Naive thymus-derived CD4-positive, alpha-beta T cell (primary cell): Measurements from ENCODE around the gene ATP8B4. TPM values are rescaled to one million over a fixed set of nuclear protein-coding genes. Genes with fewer than 3 reads are reported as not detected.
A peak's percentile ranks its signal among the peaks of the same experiment; 100 is the strongest.

Source experiments
- ATAC-seq: fragments of 150-1000 bp; cut with Tn5 transposase; 2 replicates; pipeline ENCODE4 v1.10.0; 2021; ENCODE audit warnings: mild to moderate bottlenecking, moderate library complexity
- CTCF ChIA-PET: fragments of 350-600 bp; sonication (Branson Sonifier 250); formaldehyde crosslinking; loops from one replicate; lab custom pipeline; 2021; ENCODE audit warnings: antibody characterized with exemption; lab: Charles Lee
- POLR2A ChIA-PET: fragments of 350-600 bp; sonication (Branson Sonifier 250); formaldehyde crosslinking; loops from one replicate; lab custom pipeline; 2021; ENCODE audit warnings: antibody characterized with exemption, inconsistent platforms; lab: Charles Lee
- DNase-seq, 9 donors: peaks; one replicate each; pipeline versions ENCODE4 v3.0.0 to v3.0.0-alpha.2; 2020 to 2022; ENCODE audit warnings: mixed read lengths in 1 of 9
- H3K27ac ChIP-seq: one replicate; pipeline ENCODE4 v1.7.0; 2013; ENCODE audit warnings: mild to moderate bottlenecking, low read depth, low read length, moderate library complexity
- H3K27me3 ChIP-seq, 2 donors: one replicate each; pipeline ENCODE4 v1.7.0; 2013; ENCODE audit warnings: low read length in 2 of 2, mild to moderate bottlenecking in 2 of 2, moderate library complexity in 2 of 2; ENCODE audit not compliant: control insufficient read depth in 2 of 2, insufficient read depth in 2 of 2
- H3K36me3 ChIP-seq, 3 experiments: 1 replicate in 2 of 3; 2 replicates in 1 of 3; pipeline ENCODE4 v1.7.0; 2013; ENCODE audit warnings: low read length in 3 of 3, mild to moderate bottlenecking in 3 of 3, moderate library complexity in 1 of 3; ENCODE audit not compliant: insufficient read depth in 3 of 3, control insufficient read depth in 2 of 3
- H3K4me1 ChIP-seq, 2 donors: one replicate each; pipeline ENCODE4 v1.7.0; 2013; ENCODE audit warnings: low read length in 2 of 2, mild to moderate bottlenecking in 2 of 2, moderate library complexity in 1 of 2; ENCODE audit not compliant: control insufficient read depth in 2 of 2, insufficient read depth in 2 of 2
- H3K4me3 ChIP-seq: 2 replicates; pipeline ENCODE4 v1.7.0; 2013; ENCODE audit warnings: mild to moderate bottlenecking, low read length
- H3K9me3 ChIP-seq, 3 experiments: 1 replicate in 2 of 3; 2 replicates in 1 of 3; pipeline ENCODE4 v1.7.0; 2013; ENCODE audit warnings: low read length in 3 of 3; ENCODE audit not compliant: control insufficient read depth in 2 of 3
- H3K27ac Mint-ChIP-seq, 9 donors: one replicate each; pipeline ENCODE4 v1.8.0; 2020 to 2022; ENCODE audit warnings: mixed read lengths in 9 of 9, mild to moderate bottlenecking in 8 of 9, moderate library complexity in 5 of 9, inconsistent platforms in 2 of 9
- H3K27me3 Mint-ChIP-seq, 5 donors: one replicate each; pipeline ENCODE4 v1.8.0; 2021 to 2022; ENCODE audit warnings: mixed read lengths in 5 of 5, mild to moderate bottlenecking in 1 of 5
- H3K36me3 Mint-ChIP-seq, 5 donors: one replicate each; pipeline ENCODE4 v1.8.0; 2020 to 2022; ENCODE audit warnings: mixed read lengths in 5 of 5, mild to moderate bottlenecking in 3 of 5, inconsistent platforms in 1 of 5
- H3K4me1 Mint-ChIP-seq, 7 donors: one replicate each; pipeline ENCODE4 v1.8.0; 2020 to 2022; ENCODE audit warnings: mixed read lengths in 7 of 7, mild to moderate bottlenecking in 3 of 7, inconsistent platforms in 1 of 7
- H3K4me3 Mint-ChIP-seq, 10 donors: one replicate each; pipeline ENCODE4 v1.8.0; 2020 to 2022; ENCODE audit warnings: mild to moderate bottlenecking in 10 of 10, mixed read lengths in 10 of 10, moderate library complexity in 6 of 10, inconsistent platforms in 2 of 10
- H3K9me3 Mint-ChIP-seq, 11 donors: one replicate each; pipeline ENCODE4 v1.8.0; 2020 to 2022; ENCODE audit warnings: mixed read lengths in 11 of 11, mild to moderate bottlenecking in 4 of 11, inconsistent platforms in 1 of 11, moderate library complexity in 1 of 11
- intact Hi-C, 2 donors: fragments of 100-400 bp; cut with micrococcal nuclease; formaldehyde crosslinking; loops; one replicate each; pipeline ENCODE4 v1.15.1; 2023
- polyA plus RNA-seq, 2 donors: library from polyadenylated mRNA; unstranded; fragments of 300-500 nt; fragmentation: Illumina TruSeq; gene quantifications; one replicate each; pipeline ENCODE4 v1.2.3, GENCODE V29; 2021
- total RNA-seq, 6 experiments: library from RNA in 5 of 6; stranded (reverse) in 5 of 6; gene quantifications; 1 replicate in 5 of 6; 2 replicates in 1 of 6; pipeline ENCODE4 v1.2.3 and lab custom pipeline; 2021 to 2026

ATP8B4 gene
- total and polyA plus RNA-seq, 7 experiments from 2014 or later, result 0.92 to 24.3 (median 5.0) TPM; not detected in 2

GRCh38 chr15:49881433-49881832 is 237.6 kb downstream of the ATP8B4 start:
- Mint-ChIP-seq H3K4me3 (no peak overlapping the region), H3K9me3 (no peaks in the 10 kb centered on the region), H3K4me1 (peaks cover 0 to 3% (median 0%) of the 10 kb centered on the region in 7 donors), H3K27me3 (peaks cover 0 to 8% (median 0%) of the 10 kb centered on the region in 5 donors), H3K27ac (no peak overlapping the region), H3K36me3 (peaks cover 0 to 2% (median 0%) of the 10 kb centered on the region in 5 donors)
- H3K27me3 ChIP-seq, result no peaks in the 10 kb centered on the region
- H3K4me1 ChIP-seq, result no peaks in the 10 kb centered on the region
- H3K36me3 ChIP-seq, result no peaks in the 10 kb centered on the region
- H3K27ac ChIP-seq, result no peak overlapping the region
- CTCF ChIA-PET, result no interaction called here
- intact Hi-C loops, result no loop called here
- DNase-seq (no peak), ATAC-seq (no peak)
- POLR2A ChIA-PET, result no interaction called here
- H3K9me3 ChIP-seq, result no peaks in the 10 kb centered on the region
- H3K4me3 ChIP-seq, result no peak overlapping the region

GRCh38 chr15:49877873-49878521 is 241.0 kb downstream of the ATP8B4 start:
- Histone ChIP-seq H3K27me3 (no peaks in the 10 kb centered on the region), H3K9me3 (no peaks in the 10 kb centered on the region), H3K27ac (no peak overlapping the region), H3K36me3 (no peaks in the 10 kb centered on the region), H3K4me3 (no peak overlapping the region), H3K4me1 (no peaks in the 10 kb centered on the region)
- peaks cover 0 to 5% (median 0%) of the 10 kb centered on the region in 5 donors for H3K36me3 Mint-ChIP-seq
- H3K9me3 Mint-ChIP-seq, result no peaks in the 10 kb centered on the region
- ChIA-PET CTCF (no interaction called here), POLR2A (no interaction called here)
- DNase-seq (no peak), ATAC-seq (no peak)
- H3K27ac Mint-ChIP-seq, result no peak overlapping the region
- intact Hi-C loops, result loop anchor here in 1 of 2 donors (2.0 kb wide), 1 partner anchor 265 kb away; no protein-coding TSS in a partner anchor
- peaks cover 0 to 3% (median 0%) of the 10 kb centered on the region in 7 donors for H3K4me1 Mint-ChIP-seq
- H3K4me3 Mint-ChIP-seq, result no peak overlapping the region
- peaks cover 0 to 3% (median 0%) of the 10 kb centered on the region in 5 donors for H3K27me3 Mint-ChIP-seq

- H3K4me3 Mint-ChIP-seq, result no peak overlapping the region
- DNase-seq (no peak), ATAC-seq (no peak)
- intact Hi-C loops, result loop anchor here in 1 of 2 donors (2.0 kb wide), 1 partner anchor 266 kb away; no protein-coding TSS in a partner anchor
- H3K27ac ChIP-seq, result no peak overlapping the region
- H3K4me1 Mint-ChIP-seq, result peaks cover 0 to 3% (median 0%) of the 10 kb centered on the region in 7 donors
- H3K4me3 ChIP-seq, result no peak overlapping the region
- H3K27me3 ChIP-seq, result no peaks in the 10 kb centered on the region
- no peaks in the 10 kb centered on the region for H3K9me3 ChIP-seq
- H3K27ac Mint-ChIP-seq, result peak overlapping the region in 1 of 9 donors; percentile 30
- H3K4me1 ChIP-seq, result no peaks in the 10 kb centered on the region
- CTCF ChIA-PET, result interaction anchor here (1.4 kb wide), 1 partner anchor 11 kb away, joined by 3 read pairs; no protein-coding TSS in a partner anchor
- H3K36me3 Mint-ChIP-seq, result peaks cover 0 to 5% (median 0%) of the 10 kb centered on the region in 5 donors
- H3K36me3 ChIP-seq, result no peaks in the 10 kb centered on the region
- H3K9me3 Mint-ChIP-seq, result no peaks in the 10 kb centered on the region
- peaks cover 0 to 3% (median 0%) of the 10 kb centered on the region in 5 donors for H3K27me3 Mint-ChIP-seq
- POLR2A ChIA-PET, result no interaction called here
Measured at GRCh38 chr15:49877117-49877872, 241.7 kb downstream of the ATP8B4 start.

- H3K27ac ChIP-seq, result no peak overlapping the region
Measured at GRCh38 chr15:49876401-49877038, 242.5 kb downstream of the ATP8B4 start.

GRCh38 chr15:49875392-49875791 is 243.6 kb downstream of the ATP8B4 start:
- intact Hi-C loops, result no loop called here
- ChIA-PET POLR2A (interaction anchor here (0.6 kb wide), 1 partner anchor 17 kb away, joined by 4 read pairs; no protein-coding TSS in a partner anchor), CTCF (no interaction called here)
- H3K4me1 Mint-ChIP-seq, result peaks cover 0 to 3% (median 0%) of the 10 kb centered on the region in 7 donors
- Histone ChIP-seq H3K9me3 (no peaks in the 10 kb centered on the region), H3K27ac (no peak overlapping the region), H3K4me1 (no peaks in the 10 kb centered on the region), H3K4me3 (no peak overlapping the region), H3K36me3 (no peaks in the 10 kb centered on the region), H3K27me3 (no peaks in the 10 kb centered on the region)
- H3K27me3 Mint-ChIP-seq, result peaks cover 0 to 3% (median 0%) of the 10 kb centered on the region in 5 donors
- DNase-seq, result no peak
- H3K27ac Mint-ChIP-seq, result no peak overlapping the region
- H3K9me3 Mint-ChIP-seq, result no peaks in the 10 kb centered on the region
- peaks cover 0 to 5% (median 0%) of the 10 kb centered on the region in 5 donors for H3K36me3 Mint-ChIP-seq
- H3K4me3 Mint-ChIP-seq, result no peak overlapping the region
- ATAC-seq, result no peak

More at GRCh38 chr15:49876401-49877038, 242.5 kb downstream of the ATP8B4 start:
- POLR2A ChIA-PET, result no interaction called here
- Mint-ChIP-seq H3K27me3 (peaks cover 0 to 3% (median 0%) of the 10 kb centered on the region in 5 donors), H3K4me1 (peaks cover 0 to 3% (median 0%) of the 10 kb centered on the region in 7 donors), H3K27ac (peak overlapping the region in 1 of 9 donors; percentile 30), H3K36me3 (peaks cover 0 to 5% (median 0%) of the 10 kb centered on the region in 5 donors), H3K4me3 (no peak overlapping the region), H3K9me3 (no peaks in the 10 kb centered on the region)
- CTCF ChIA-PET, result interaction anchor here (0.5 to 1.4 kb wide), 2 partner anchors 10 to 1015 kb away, joined by 3 to 4 read pairs; no protein-coding TSS in a partner anchor
- H3K27me3 ChIP-seq, result no peaks in the 10 kb centered on the region
- no peak overlapping the region for H3K4me3 ChIP-seq
- H3K36me3 ChIP-seq, result no peaks in the 10 kb centered on the region
- H3K9me3 ChIP-seq, result no peaks in the 10 kb centered on the region
- ATAC-seq (no peak), DNase-seq (no peak)
- H3K4me1 ChIP-seq, result no peaks in the 10 kb centered on the region
- intact Hi-C loops, result loop anchor here in 1 of 2 donors (2.0 kb wide), 1 partner anchor 266 kb away; no protein-coding TSS in a partner anchor

GRCh38 chr15:49870472-49870871 is 248.6 kb downstream of the ATP8B4 start:
- H3K27me3 Mint-ChIP-seq, result peaks cover 0 to 18% (median 7%) of the 10 kb centered on the region in 5 donors
- DNase-seq, result no peak
- H3K9me3 Mint-ChIP-seq, result no peaks in the 10 kb centered on the region
- H3K36me3 Mint-ChIP-seq, result peaks cover 0 to 14% (median 0%) of the 10 kb centered on the region in 5 donors
- no peaks in the 10 kb centered on the region for H3K4me1 Mint-ChIP-seq
- H3K9me3 ChIP-seq, result no peaks in the 10 kb centered on the region
- ATAC-seq, result no peak
- no peaks in the 10 kb centered on the region for H3K27me3 ChIP-seq
- ChIA-PET CTCF (no interaction called here), POLR2A (no interaction called here)
- H3K4me1 ChIP-seq, result no peaks in the 10 kb centered on the region
- no peak overlapping the region for H3K4me3 Mint-ChIP-seq
- no peak overlapping the region for H3K4me3 ChIP-seq
- H3K27ac Mint-ChIP-seq, result no peak overlapping the region
- H3K36me3 ChIP-seq, result no peaks in the 10 kb centered on the region
- no peak overlapping the region for H3K27ac ChIP-seq
- intact Hi-C loops, result no loop called here
